Left ventricle myocardium superior (tissue), 1 donor: ENCODE data around the gene TPX2. TPM values are rescaled to one million over a fixed set of nuclear protein-coding genes. Genes with fewer than 3 reads are reported as not detected.
"Not testable (repeated sequence)": the region's sequence is repeated elsewhere in the genome, so short reads cannot be mapped to it uniquely, and the experiment has no call there.

Source experiments
- ATAC-seq: fragments of 200-7000 bp; cut with Tn5 transposase; one replicate; pipeline ENCODE4 v1.9.1; 2020; ENCODE audit warnings: mild to moderate bottlenecking, moderate library complexity
- DNase-seq: peaks from one replicate; pipeline ENCODE4 v3.0.0-alpha.2; 2020
- intact Hi-C: fragments of 100-400 bp; cut with micrococcal nuclease; formaldehyde crosslinking; loops from one replicate; pipeline ENCODE4 v1.11.0; 2022
- total RNA-seq: library from RNA; stranded (reverse); fragmentation: NEBNext Ultra II Directional; extraction: Animal tissue kit (Norgen Biotek cat#: 25700); gene quantifications from one replicate; pipeline ENCODE4 v1.2.1, GENCODE V29; 2021
- donor health status: DM: no; HTN: yes; CAD: no; lungs with severe emphysema.

The TPX2 gene
- total RNA-seq, 1 donor from 2014 or later: 0.72 TPM

- no peak for ATAC-seq
- DNase-seq: no peak
- intact Hi-C loops: no loop called here
Observed at GRCh38 chr20:31797364-31797763, 58.3 kb downstream of the TPX2 start.

GRCh38 chr20:31801508-31801907 is 62.4 kb downstream of the TPX2 start:
- intact Hi-C loops: no loop called here
- ATAC-seq (no peak), DNase-seq (no peak)

GRCh38 chr20:31803552-31804291 is 64.6 kb downstream of the TPX2 start:
- ATAC-seq: no peak
- intact Hi-C loops: no loop called here
- no peak for DNase-seq

GRCh38 chr20:31806564-31807355 is 67.7 kb downstream of the TPX2 start:
- DNase-seq: no peak
- peak; percentile 14 for ATAC-seq
- intact Hi-C loops: no loop called here

GRCh38 chr20:31808481-31808880 is 69.4 kb downstream of the TPX2 start:
- intact Hi-C loops: no loop called here
- ATAC-seq (no peak), DNase-seq (no peak)

GRCh38 chr20:31809661-31810060 is 70.6 kb downstream of the TPX2 start:
- no peak for DNase-seq
- ATAC-seq: no peak
- intact Hi-C loops: no loop called here

- no peak for ATAC-seq
- no peak for DNase-seq
- intact Hi-C loops: no loop called here
Observed at GRCh38 chr20:31811198-31811597, 72.1 kb downstream of the TPX2 start.

- DNase-seq: no peak
- peak; percentile 68 for ATAC-seq
- intact Hi-C loops: no loop called here
Observed at GRCh38 chr20:31811796-31812728, 73.0 kb downstream of the TPX2 start.

- ATAC-seq (no peak), DNase-seq (no peak)
- intact Hi-C loops: no loop called here
Observed at GRCh38 chr20:31813611-31814010, 74.5 kb downstream of the TPX2 start.

- intact Hi-C loops, DNase-seq, ATAC-seq: not testable (repeated sequence)
Observed at GRCh38 chr20:31814142-31814541, 75.1 kb downstream of the TPX2 start.

- intact Hi-C loops: no loop called here
- DNase-seq (no peak), ATAC-seq (peak; percentile 11)
Observed at GRCh38 chr20:31815408-31816188, 76.5 kb downstream of the TPX2 start.

- intact Hi-C loops: no loop called here
- ATAC-seq (no peak), DNase-seq (no peak)
Observed at GRCh38 chr20:31816221-31816620, 77.1 kb downstream of the TPX2 start.

- ATAC-seq (no peak), DNase-seq (no peak)
- intact Hi-C loops: no loop called here
Observed at GRCh38 chr20:31817461-31817860, 78.4 kb downstream of the TPX2 start.

- intact Hi-C loops: no loop called here
- no peak for ATAC-seq
- no peak for DNase-seq
Observed at GRCh38 chr20:31818376-31818908, 79.4 kb downstream of the TPX2 start.

GRCh38 chr20:31819083-31819784 is 80.1 kb downstream of the TPX2 start, which contains the start of gene MYLK2:
MYLK2 (plus strand) TSS chr20:31819356; CDS start chr20:31819581, 225 bp downstream.
- intact Hi-C loops: no loop called here
- peak; percentile 50 for ATAC-seq
- DNase-seq: peak; percentile 71

GRCh38 chr20:31820228-31820627 is 81.1 kb downstream of the TPX2 start:
- intact Hi-C loops: no loop called here
- ATAC-seq: no peak
- no peak for DNase-seq

- no peak for DNase-seq
- no peak for ATAC-seq
- intact Hi-C loops: no loop called here
Observed at GRCh38 chr20:31821427-31821826, 82.3 kb downstream of the TPX2 start.
